Thoracic aorta (tissue), 2 donors: ENCODE data around the gene KLF15. TPM values are rescaled to one million over a fixed set of nuclear protein-coding genes. Genes with fewer than 3 reads are reported as not detected.

Source experiments
- ATAC-seq: fragments of 150-250 bp; one replicate; pipeline ENCODE4 v1.8.0; 2017; ENCODE audit warnings: low read depth; ENCODE audit not compliant: insufficient number of reproducible peaks, low FRiP score
- DNase-seq: peaks from one replicate; pipeline ENCODE4 v3.0.0-alpha.2; 2020; ENCODE audit warnings: low spot score
- H3K27ac ChIP-seq, 2 donors: fragments of 200-600 bp; sonication (generic); 1 replicate in 1 of 2; 2 replicates in 1 of 2; pipeline ENCODE4 v1.5.1; 2016; ENCODE audit warnings: mild to moderate bottlenecking in 2 of 2, moderate library complexity in 2 of 2
- H3K27me3 ChIP-seq: fragments of 200-600 bp; sonication (generic); replicated peaks from 2 replicates; pipeline ENCODE4 v1.6.0; 2016; ENCODE audit warnings: mild to moderate bottlenecking; ENCODE audit not compliant: insufficient read depth
- H3K36me3 ChIP-seq: fragments of 200-600 bp; sonication (generic); one replicate; pipeline ENCODE4 v1.5.1; 2016
- H3K4me1 ChIP-seq, 2 donors: fragments of 200-600 bp; sonication (generic); 1 replicate in 1 of 2; 2 replicates in 1 of 2; pipeline versions ENCODE4 v1.5.1 to v1.6.0; 2016; ENCODE audit warnings: low read depth in 2 of 2, mild to moderate bottlenecking in 1 of 2; ENCODE audit not compliant: control insufficient read depth in 1 of 2
- H3K4me3 ChIP-seq: fragments of 200-600 bp; sonication (generic); 2 replicates; pipeline ENCODE4 v1.5.1; 2016; ENCODE audit warnings: mild to moderate bottlenecking
- H3K9me3 ChIP-seq: fragments of 200-600 bp; sonication (generic); 2 replicates; pipeline ENCODE4 v1.5.1; 2016
- CTCF ChIP-seq: fragments of 200-600 bp; sonication (generic); IDR thresholded peaks from one replicate; pipeline ENCODE4 v1.5.1; 2019; ENCODE audit warnings: antibody characterized with exemption
- total RNA-seq, 2 donors: library from RNA; depleted of rRNA; stranded (reverse); fragments of >200 nt; gene quantifications; one replicate each; pipeline versions ENCODE4 v1.1.0 to v1.2.3, GENCODE V29; 2016

The KLF15 gene
- total RNA-seq, 2 donors from 2014 or later = 55.7 to 90.2 TPM

- TF ChIP-seq CTCF = no peak
- peaks cover 6% of the 10 kb centered on the region for H3K9me3 ChIP-seq
- no peak overlapping the region for H3K4me3 ChIP-seq
- H3K36me3 ChIP-seq = peaks cover 31% of the 10 kb centered on the region
- peak overlapping the region in 1 of 2 donors; percentile 9 for H3K27ac ChIP-seq
- ATAC-seq (no peak), DNase-seq (no peak)
- peaks cover 16 to 62% of the 10 kb centered on the region in 2 donors for H3K4me1 ChIP-seq
- H3K27me3 ChIP-seq = no peaks in the 10 kb centered on the region
Measured at GRCh38 chr3:126341755-126342150, 15.5 kb downstream of the KLF15 start.

GRCh38 chr3:126340943-126341754, 16.1 kb downstream of the KLF15 start:
- DNase-seq (no peak), ATAC-seq (no peak)
- Histone ChIP-seq H3K4me3 (no peak overlapping the region), H3K36me3 (peaks cover 25% of the 10 kb centered on the region), H3K9me3 (peaks cover 6% of the 10 kb centered on the region), H3K27me3 (no peaks in the 10 kb centered on the region), H3K4me1 (peaks cover 16 to 56% of the 10 kb centered on the region in 2 donors), H3K27ac (no peak overlapping the region)
- no peak for TF ChIP-seq CTCF

- ATAC-seq (no peak), DNase-seq (no peak)
- Histone ChIP-seq H3K27ac (peak overlapping the region in 1 of 2 donors; percentile 66), H3K4me1 (peaks cover 16 to 53% of the 10 kb centered on the region in 2 donors), H3K27me3 (no peaks in the 10 kb centered on the region), H3K4me3 (no peak overlapping the region), H3K9me3 (peaks cover 6% of the 10 kb centered on the region), H3K36me3 (peaks cover 21% of the 10 kb centered on the region)
- no peak for TF ChIP-seq CTCF
Measured at GRCh38 chr3:126340596-126340942, 16.6 kb downstream of the KLF15 start.

GRCh38 chr3:126340081-126340511, 17.1 kb downstream of the KLF15 start:
- no peak for TF ChIP-seq CTCF
- peaks cover 17% of the 10 kb centered on the region for H3K36me3 ChIP-seq

GRCh38 chr3:126339466-126339865, 17.7 kb downstream of the KLF15 start:
- H3K27ac ChIP-seq = peak overlapping the region; percentile 57 to 66
- H3K9me3 ChIP-seq = peaks cover 6% of the 10 kb centered on the region
- H3K36me3 ChIP-seq = peaks cover 12% of the 10 kb centered on the region
- DNase-seq (no peak), ATAC-seq (no peak)
- H3K4me3 ChIP-seq = no peak overlapping the region
- H3K27me3 ChIP-seq = no peaks in the 10 kb centered on the region
- H3K4me1 ChIP-seq = peaks cover 16 to 45% of the 10 kb centered on the region in 2 donors
- no peak for TF ChIP-seq CTCF

More at GRCh38 chr3:126340081-126340511, 17.1 kb downstream of the KLF15 start:
- Histone ChIP-seq H3K27me3 (no peaks in the 10 kb centered on the region), H3K9me3 (peaks cover 6% of the 10 kb centered on the region), H3K4me3 (no peak overlapping the region), H3K27ac (peak overlapping the region; percentile 57 to 66), H3K4me1 (peaks cover 16 to 51% of the 10 kb centered on the region in 2 donors)
- ATAC-seq (peak; percentile 78), DNase-seq (peak; percentile 31)
